HG03196 (cell line): ENCODE results near the gene HOXA7.

Experiments used
- ATAC-seq: cut with Tn5 transposase; IDR thresholded peaks from one replicate; pipeline ENCODE4 v1.9.1; 2021; ENCODE audit not compliant: unreplicated experiment

HOXA7 gene

DNA sequence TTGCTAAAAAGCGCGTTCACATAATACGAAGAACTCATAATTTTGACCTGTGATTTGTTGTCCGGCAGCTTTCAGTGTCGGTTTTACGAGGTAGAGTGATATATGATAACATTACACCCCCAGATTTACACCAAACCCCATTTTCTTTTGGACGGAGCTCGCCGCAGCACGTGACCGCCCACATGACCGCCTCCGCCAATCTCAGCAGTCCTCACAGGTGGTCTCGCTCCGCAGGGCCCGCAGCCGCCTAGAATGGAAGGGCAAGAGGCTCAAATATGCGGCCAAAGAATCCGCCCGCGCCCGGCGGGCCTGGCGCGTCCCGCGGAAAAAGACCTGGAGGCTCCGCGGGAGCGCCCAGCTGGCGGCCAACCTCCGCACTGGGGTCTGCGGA, at the start of gene HOXA7:
HOXA7 (minus strand) TSS at position 168 of the 391 bp plus-strand sequence; CDS start at position 38, 130 bp downstream.
- ATAC-seq, result no peak

DNA sequence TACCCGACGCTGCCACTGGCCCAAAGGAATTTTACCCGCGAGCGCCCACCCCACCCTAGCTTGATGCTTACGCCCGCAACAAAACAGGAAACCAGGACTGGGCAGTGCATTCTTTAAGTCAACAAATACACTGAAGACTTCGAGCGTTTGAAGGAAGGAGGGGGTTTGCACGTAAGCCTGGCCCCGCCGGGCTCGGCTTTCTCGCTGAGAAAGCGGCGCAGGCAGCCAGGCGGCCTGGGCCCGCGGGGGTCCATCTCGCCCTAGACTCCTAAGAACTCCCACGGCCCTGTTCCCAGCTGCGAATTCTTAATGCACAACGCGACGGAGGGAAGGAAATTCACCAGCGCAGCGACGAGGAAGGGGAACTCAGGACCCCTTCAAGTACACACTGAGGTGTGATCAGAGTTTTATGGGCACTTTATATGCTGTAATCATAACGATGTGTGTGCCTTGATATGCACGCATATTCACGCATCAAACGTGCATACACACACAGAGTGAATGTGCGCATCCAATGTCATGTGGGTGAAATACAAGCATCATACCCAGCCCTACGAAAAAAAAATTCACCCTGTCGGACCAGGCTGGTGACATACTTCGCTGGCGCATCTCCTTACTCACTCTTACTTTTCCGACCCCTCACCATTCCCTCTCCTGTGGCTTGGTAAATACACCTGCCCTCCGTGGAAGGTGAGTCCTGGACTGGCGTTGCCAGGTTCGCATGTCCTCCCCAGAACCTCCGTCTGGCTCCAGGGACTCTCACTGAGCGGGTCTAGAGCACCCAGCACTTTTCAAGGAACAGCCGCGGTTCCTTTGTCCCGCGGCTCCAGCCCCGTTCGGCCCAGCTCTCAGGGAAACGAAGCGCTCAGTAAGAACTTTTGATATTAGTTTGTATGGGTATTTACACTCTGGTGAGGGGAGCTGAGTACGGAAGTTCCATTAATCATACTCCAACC, 49.1 kb upstream of the HOXA7 start:
- ATAC-seq, result no peak

DNA sequence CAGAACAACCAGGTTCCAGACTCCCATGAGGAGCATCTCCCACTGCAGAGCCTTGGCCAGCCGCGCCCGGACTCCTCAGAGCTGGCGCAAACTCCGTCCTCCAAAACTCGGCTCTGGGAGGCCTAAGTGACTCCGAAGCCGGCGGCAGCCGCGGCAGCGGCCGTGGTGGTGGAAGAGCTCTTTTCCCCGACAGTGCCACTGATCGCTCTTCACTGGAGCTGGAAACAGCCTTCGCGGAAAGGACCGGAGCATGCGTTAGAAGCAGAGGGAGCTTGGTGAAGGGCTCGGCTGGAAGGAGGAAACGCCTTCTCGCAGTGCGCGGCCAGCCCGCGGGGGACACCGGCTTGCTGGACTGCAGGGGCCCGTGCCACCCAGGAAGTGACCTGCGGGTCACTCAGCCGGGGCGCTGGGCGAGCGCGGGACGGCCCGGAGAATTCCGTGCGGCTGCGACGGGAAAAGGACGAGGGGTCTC, 48.4 kb upstream of the HOXA7 start:
- no peak for ATAC-seq

DNA sequence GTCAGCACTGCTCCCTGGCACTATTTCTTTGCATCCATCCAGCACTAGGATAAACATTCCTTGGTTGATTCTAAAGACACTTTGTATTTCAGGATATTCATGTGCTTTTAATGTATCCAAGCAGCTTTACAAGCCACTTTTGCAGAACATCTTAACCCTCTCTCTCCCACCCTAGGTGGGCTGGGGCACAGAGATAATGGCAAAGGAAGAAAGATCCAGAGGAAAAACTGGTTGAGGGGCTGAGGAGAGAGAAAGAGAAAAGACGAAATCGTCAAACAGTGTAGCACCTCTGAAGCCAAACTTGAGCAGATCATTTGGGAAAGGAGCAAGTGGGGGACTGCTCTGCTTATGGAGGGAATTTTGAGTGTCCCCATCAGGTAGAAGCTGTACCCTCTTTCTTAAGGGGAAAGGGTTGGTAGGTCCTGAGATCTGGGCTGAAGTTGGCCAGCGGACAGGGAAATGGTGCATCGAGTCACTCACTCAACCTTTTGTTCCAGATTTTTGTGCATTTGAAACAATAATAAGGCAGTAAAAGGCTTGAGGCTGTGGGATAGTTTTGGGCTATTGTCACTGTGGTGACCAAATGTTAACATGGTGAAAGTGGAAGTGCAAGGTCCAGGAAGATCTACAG, 47.6 kb upstream of the HOXA7 start:
- no peak for ATAC-seq

DNA sequence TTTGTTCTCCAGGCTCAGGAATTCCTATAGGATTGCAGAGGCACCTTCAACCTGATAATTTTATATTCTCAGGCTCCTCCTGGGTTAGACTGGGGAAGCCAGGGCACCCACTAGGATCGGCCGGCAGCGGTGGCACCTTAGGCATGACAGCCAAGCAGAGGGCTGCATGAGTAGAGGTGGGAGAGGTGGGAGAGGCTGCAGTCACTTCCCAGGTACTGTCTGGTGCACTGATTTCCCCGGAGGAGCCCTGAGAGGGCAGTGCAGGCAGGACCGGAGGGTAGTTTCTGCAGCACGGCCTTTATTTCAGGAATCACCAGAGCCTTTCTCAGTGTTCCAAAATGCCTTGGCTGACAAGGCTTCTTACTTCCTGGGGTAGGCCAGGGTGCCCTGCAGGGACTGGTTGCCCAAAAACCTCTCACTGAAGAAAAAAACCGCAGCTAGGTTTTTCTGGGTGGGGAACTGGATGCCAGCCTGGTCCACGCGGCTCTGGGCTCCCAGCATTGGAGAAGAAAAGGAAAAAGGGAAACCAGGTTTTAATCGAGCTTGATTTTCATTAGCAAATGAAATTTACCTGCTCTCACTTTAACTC, 47.0 kb upstream of the HOXA7 start:
- no peak for ATAC-seq

DNA sequence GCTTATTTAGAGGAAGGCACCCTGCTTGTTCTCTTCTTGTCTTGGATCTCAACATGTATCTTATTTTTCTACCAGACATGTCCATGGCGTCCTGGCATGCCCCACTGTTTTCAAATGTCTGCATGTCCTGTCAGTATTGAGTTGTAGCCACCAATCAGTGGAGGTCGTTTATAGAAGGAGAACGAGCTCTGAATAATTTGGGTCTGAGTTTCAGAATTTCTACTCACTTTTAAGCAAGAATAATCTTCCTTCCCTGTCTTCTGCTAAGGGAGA, 46.3 kb upstream of the HOXA7 start:
- ATAC-seq, result no peak

DNA sequence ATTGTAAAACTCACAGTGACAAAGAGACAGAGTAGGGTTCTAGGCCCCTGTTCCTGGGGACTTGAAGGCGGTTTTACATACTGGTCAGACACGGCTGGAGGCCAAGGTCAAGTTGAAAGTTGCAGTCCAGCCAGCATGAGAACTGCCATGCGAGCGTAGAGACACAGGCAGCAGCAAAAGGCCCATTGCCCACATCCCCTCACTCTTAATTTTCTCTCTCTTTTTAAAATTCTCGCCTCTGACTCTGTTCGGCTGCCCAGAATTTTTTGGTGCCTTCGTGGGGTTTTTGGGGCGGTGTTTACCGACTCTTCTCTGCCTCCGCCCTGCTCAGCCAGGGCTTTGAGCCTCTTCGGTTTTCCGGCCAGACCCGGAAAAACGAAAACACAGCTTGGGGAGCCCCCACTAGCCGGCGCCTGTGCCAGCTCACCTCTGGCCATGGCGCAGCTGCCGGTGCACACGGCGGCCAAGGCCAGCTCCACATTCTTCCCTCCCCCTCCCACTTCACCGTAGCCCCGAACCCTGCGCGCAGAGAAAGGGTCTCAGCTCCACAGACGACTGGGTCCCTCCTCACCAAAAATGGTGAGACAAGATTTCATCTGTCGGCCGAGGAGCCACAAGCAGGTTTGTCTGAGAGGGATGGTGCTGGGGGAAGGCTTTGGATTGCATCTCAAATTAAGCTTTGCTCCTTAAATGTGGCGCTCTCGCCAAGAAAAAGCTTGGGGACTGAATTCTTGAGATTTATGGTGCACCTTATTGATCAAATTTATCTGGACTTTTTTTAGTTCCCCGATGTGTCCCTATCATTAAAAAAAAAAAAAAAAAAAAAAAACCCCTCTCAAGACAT, 45.8 kb upstream of the HOXA7 start:
- ATAC-seq, result no peak

DNA sequence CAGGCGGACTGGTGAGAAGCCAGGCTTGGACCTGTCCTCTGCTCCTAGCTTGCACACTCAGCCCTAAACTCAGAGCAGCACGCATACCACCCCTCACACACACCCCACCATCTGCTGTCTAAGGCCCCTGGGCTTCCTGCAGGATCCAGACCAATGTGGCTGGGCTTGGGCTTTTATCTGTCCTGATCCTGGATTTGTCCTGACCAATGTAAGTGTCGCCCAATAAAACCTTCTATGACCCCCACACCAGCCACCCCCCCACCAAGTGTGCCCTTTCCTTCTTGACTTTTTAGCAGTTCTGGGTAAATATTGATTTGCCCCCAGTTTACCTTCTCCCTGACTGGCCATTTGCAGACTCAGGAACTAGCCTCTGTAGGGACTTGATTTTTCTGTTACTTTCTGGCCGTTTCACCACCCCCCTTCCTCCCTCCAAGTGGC, 45.1 kb upstream of the HOXA7 start:
- no peak for ATAC-seq

DNA sequence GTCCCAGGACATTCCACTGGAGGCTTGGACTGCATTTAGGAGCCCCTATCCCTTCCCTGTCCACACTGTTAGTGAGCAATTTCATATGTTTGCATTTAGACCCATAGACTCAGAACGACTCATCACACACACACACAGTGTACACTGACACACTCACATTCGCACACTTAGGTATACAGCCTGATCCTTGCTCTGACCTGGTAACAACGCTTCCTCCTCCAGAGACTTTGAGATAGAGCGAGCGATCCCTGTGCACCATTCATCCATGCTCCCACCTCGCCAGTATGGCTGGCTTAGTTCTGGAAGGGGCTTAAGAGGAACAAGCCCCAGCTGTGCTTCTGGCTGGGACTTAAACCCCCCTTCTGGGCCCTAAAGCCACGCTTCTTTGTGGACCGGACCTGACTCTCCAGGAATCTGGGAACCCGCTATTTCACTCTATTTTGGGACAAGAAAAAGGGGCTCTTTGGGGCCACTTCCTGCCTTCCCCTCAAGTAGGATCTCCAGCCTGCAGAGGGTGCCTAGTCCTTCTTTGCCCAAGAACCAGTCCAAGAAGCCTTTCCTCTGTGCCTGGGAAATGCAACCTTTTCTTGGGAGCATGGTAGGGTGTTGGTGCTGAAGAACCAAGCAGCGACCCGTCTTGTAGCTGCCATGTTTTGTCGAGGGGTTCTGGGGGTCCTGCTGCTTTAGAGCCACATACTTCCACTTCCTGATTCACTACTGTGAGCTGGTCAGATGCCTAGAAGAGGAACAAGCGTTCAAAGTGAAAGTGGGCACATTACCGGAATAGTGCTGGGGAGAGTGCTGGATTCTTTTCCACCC, 44.5 kb upstream of the HOXA7 start:
- ATAC-seq, result no peak

DNA sequence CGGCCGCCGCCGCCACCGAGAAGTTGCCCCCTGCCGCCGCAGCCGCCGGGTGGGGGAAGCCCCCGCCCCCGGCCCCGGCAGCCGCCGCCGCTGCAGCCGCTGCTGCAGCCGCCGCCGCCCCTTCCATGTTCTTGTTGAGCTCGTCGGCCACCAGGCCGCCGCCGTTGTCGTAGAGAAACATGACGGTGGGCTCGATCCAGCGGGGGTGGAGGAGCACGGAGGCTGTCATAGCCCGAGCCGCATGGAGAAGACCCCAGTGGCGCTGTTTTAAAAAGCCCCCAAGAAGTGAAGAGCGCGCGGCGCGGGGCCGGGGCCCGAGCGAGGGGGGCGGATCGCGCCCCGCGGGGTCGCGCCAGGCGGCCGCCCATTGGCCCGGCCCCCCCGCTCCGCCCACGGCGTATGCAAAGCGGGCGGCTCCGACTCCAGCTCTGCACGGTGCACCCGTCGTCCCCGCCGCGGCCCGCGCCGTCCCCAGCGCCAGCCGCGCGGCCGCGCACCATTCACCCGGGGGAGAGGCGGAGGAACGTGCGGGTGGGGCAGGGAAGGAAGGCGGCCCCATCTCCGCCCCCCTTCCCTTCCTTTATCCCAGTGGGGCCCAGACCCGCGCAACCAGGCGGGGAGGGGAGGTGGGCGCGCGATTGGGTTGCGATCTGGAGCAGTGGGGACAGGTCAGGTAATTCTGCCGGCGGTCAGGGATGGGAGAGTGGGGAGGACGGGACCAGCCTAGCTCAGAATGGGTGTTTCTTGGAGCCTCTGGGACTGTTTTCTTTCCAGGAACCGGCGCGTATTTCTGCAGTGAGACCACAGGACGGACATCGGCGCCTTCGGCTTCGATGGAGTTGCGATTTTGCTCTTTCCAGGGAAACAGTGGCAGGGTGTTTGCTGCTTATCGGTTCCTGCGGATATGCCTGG, 43.6 kb upstream of the HOXA7 start, which contains the start of gene HOXA13:
HOXA13 (minus strand) TSS at position 243 of the 912 bp plus-strand sequence; CDS start at position 229, 14 bp downstream.
- ATAC-seq, result no peak

DNA sequence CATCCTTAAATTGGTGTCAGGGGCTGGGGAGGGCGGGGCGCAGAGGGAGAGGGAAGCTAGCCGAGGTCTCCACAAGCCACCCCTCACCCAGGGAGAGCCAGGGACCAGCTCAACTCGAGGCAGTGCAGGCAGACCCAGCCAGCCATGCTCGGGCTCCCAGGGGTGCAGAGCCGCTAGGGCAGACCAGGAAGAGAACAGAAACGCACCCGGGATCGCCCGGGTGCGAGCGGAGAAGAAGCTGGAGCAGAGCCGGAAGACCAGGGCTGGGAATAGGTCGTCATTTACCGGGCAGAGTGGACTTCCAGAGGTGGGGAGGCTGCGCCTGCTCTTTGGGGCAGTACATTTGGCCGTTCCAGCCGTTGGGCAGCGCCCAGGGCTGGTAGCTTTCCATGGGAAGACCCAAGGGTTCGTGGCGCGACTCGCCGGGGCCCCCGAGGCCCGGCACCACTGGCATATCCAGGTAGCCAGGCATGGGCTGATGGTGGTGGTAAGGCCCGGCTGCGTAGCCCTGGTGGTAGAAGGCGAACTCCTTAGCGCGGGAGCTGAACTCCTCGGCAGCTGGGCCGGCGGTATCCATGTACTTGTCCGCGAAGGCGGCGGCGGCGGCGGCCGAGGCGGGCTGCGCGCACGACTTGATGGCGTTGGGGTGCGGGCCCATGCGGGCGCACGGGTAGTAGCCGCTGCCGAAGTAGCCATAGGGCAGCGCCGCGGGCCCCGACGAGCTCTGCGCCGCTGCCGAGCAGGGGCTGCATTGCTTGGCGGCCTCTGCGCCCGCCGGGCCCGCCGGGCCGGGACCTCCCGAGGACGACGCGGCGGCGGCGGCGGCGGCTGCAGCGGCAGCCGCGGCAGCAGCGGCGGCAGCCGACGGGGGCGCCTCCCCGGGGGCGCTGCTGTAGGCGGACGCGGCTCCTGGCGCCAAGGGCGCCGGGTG, 42.7 kb upstream of the HOXA7 start:
- ATAC-seq, result no peak

DNA sequence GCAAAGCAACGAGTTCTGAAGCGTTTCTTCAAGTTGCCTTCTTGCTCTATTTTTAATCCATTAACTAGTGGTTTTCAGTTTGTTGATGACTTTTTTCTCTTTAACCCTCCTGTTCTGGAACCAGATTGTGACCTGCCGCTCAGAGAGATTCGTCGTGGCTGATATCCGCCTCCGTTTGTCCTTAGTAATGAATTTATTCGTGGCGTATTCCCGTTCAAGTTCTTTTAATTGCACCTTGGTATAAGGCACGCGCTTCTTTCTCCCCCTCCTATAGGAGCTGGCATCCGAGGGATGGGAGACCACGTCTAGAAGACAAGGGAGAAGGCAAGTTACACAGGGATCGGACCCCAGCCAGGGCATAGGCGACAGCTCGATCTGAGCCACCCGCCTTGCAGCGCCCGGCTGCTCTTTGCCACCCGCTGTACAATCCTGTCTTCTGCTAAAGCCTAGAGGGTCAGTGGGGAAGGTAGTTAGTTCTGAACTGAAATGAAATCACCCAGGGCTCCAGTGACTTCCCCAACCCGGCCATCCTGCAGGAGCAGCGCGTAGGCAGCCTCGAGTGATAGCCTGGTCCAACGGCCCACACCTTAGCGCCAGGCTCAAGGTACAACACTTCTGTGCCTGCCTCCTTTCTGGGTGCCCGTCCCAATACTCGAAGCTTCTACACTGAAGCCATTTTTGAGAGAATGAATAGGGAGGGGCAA, 41.8 kb upstream of the HOXA7 start:
- no peak for ATAC-seq

DNA sequence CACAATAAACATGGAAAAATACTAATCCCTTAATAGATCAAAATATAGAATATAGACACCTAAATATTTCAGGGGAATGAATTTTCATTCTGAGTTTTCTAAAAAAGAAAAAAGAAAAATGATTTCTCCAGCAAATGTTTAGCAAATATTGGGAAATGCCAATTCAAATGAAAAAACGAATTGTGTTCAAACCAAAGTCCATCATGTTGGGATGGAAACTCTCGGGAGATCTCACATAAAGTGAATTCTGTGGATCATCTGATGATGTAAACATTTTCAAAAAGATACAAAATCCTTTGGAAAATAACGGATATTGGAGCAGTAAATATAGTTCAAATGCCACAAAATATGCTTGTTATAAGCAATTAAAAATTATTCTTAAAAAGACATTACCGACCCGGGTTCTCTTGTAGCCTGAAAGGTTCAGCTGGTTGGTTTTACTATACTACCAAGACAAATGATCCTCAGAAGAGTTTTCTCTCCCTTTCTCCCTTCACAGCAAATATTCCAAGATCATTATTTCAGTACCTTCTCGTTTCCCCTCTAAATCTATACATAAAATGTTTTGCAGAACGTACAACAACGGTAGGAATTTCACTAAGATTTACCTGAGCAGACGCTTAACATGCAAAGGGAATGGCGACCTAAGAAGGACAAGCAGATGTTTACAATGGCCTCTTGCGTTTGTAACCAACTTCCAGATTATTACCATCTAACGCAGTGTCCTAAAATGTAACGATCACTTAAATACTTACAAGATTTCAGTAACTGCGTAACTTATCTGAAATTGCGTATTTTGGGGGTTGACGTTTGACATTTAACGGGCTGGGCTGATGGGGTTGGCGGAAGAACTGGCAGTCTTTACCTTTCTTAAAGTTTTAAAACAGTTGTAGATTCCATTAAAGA, 40.9 kb upstream of the HOXA7 start:
- no peak for ATAC-seq

DNA sequence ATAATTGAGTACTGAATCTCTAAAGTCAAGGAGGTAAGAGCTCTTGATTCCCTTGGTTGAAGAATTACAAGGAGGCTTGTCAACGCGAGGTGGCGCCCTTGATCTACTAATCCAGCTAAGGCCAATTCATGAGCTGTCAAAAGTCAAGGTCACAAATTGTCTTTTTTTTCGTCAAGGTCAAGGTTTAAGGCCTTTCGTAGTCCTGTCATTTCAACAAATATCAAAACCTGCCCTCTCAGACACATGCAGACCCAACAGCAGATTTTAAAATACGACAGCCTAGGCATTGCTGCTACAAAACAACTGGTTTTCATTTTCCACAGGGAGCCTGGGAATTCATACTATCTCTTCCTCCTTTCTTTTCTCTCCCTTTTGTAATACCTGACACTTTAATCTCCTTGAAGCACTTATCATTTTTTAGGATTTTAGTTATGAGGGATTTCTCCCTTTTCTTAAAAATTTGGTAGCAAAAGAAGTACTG, 39.9 kb upstream of the HOXA7 start:
- ATAC-seq, result no peak

DNA sequence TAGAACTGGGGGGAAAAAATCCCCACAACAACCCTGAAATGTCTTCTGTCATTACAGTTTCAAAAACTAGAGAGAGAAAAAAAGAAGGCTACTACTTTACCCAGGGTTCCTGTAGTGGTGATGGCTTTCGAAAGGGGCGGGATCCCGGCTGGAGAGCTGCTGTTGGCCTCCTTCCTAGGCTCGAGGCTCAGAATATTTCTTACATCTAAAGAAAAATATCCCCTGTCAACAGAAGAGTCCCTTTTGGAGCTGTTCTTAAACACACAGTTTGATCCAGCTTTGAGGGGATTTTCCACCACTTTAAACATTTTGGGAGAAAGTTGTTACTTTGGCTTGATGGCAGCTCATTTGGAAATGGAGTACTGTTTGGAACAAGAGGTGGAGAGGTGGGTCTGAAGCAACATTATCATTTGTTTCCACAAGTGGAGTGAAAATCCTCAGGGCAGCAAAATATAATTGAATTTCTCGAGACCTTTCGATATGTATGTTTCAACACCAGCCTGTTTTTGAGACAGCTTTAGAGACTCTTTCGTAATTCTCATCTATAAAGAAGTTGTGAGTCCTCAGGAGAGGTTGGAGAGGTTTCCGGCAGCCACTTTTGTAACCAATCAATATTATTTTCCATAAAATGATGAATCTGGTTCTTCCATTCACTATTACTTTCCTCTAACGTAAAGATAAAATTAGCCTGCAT, 38.4 kb upstream of the HOXA7 start:
- no peak for ATAC-seq

DNA sequence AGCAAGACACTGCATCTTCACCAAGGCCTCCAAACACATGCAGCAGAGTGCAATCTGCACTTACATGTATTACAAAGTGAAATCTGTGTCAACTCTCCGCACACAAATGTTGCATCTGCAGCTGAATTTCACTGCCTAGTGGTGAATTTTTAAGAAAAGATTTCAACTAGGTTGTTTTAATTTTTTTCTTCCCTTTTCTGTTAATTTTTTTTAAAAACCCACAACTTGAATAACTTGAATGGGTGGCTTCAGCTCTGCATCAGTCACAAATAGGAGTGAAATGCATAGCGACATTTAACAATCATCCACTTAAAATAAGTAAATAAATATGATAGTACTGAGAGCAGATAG, 37.5 kb upstream of the HOXA7 start:
- ATAC-seq, result no peak
